GM19035 (cell line): ENCODE measurements around the gene C10orf53.

Source experiments
- ATAC-seq: cut with Tn5 transposase; IDR thresholded peaks from one replicate; pipeline ENCODE4 v1.9.1; 2021; ENCODE audit not compliant: unreplicated experiment

The C10orf53 gene, protein sequence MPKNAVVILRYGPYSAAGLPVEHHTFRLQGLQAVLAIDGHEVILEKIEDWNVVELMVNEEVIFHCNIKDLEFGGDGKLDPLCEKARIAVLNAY

DNA sequence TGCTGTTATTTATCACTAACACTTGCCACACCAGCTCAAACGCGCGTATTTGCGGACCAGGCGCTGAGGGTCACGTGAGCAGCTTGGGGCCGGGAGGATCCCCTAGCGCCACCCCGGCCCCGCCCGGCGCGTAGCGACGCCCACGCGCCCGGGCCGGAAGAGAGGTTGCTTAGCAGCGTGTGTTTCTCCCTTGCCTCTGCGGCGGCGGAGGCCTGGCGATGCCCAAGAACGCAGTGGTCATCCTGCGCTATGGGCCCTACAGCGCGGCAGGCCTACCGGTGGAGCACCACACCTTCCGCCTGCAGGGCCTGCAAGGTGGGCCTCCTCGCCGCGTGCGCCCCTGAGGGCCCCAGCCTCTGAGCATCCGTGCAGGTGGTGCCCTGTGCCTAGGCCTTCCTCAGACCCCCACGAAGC lies at the start of gene C10orf53:
Gene C10orf53, plus strand, starts transcription at position 172 of the 414 bp plus-strand sequence. Its CDS starts 47 bp downstream, at position 219.
- no peak for ATAC-seq

GRCh38 chr10:49631975-49632374 lies 47.5 kb upstream of the C10orf53 start:
- no peak for ATAC-seq

- no peak for ATAC-seq
These were observed 46.8 kb upstream of the C10orf53 start for GRCh38 chr10:49632406-49633317.

- ATAC-seq: no peak
These were observed 46.0 kb upstream of the C10orf53 start for GRCh38 chr10:49633327-49634068.

GRCh38 chr10:49634069-49634660 lies 45.3 kb upstream of the C10orf53 start:
- ATAC-seq: no peak

DNA sequence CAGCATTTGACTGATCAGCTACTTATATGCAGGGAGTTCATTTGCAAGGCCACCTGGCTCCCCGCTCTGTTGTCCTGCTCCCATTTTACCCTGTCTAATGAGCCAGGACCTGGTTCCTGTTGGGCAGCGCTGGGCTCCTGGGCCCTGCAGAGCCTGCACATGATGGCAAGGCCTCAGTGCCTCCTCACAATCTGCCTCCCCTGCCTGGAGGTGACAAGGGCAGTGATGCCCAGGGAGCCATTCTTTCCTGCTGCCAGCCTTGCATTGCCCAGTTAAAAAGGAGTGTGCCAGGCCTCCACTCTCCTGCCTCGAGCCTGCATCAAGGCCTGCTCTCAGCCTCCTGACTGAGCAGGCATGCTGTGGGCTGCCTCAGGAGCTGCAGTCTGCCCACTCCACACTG lies 37.1 kb upstream of the C10orf53 start:
- ATAC-seq: no peak

DNA sequence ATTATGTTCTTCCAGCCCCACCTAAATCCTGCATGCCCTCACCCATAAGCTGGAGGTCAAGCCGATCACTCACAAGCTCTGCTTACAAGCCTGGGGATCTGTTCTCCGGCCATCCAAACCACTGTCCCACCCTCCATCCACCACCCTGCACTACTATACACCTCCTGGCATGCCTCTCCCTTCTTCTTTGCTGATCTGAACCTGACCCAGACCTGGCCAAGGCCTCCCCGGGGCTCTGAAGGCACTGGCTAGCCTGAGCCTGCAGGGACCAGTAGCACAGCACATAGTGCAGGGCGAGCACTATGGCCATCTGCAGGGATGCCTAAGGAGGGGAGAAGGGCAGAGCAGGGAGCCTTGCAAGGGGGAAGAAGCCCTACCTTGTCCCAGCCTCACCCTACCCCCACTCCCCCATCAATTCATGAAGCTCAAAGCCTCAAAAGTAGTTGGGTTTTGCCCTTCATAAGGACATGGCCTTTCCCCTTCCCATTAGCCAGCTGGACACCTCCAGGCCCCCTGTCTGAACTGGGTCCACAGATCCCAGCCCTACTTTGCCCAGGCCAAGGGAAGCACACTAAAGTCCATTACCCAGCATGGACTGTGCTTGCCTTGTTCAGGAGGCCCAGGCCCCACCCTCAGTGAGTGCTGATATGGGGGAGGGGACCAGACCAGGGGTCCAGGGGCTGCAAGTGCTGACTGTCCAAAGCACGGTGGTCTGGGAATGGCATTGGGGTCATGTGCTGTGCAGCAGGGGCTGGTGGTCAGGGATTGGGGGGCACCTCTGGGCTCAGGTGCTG lies 36.0 kb upstream of the C10orf53 start:
- no peak for ATAC-seq

GRCh38 chr10:49644035-49644646 lies 35.3 kb upstream of the C10orf53 start:
- no peak for ATAC-seq

DNA sequence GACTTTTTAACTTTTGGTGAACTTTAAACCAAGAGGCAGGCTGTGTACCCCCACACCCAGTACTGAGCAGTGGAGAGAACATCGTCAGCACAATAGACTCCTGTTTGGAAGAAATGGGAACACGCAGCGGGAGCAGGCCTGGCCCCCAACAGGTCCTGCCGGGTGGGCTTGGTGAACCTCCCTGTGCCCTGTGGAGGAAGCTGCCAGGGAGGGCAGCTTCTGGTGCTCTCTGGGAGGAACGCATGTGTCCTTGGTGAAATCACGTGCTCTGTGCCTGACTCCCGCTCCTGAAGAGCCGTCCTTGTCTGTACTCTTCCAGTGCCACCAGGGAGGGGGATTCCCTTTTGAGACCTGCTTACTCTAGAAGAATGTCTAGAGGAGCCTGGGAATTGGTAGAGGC lies 34.0 kb upstream of the C10orf53 start:
- no peak for ATAC-seq

DNA sequence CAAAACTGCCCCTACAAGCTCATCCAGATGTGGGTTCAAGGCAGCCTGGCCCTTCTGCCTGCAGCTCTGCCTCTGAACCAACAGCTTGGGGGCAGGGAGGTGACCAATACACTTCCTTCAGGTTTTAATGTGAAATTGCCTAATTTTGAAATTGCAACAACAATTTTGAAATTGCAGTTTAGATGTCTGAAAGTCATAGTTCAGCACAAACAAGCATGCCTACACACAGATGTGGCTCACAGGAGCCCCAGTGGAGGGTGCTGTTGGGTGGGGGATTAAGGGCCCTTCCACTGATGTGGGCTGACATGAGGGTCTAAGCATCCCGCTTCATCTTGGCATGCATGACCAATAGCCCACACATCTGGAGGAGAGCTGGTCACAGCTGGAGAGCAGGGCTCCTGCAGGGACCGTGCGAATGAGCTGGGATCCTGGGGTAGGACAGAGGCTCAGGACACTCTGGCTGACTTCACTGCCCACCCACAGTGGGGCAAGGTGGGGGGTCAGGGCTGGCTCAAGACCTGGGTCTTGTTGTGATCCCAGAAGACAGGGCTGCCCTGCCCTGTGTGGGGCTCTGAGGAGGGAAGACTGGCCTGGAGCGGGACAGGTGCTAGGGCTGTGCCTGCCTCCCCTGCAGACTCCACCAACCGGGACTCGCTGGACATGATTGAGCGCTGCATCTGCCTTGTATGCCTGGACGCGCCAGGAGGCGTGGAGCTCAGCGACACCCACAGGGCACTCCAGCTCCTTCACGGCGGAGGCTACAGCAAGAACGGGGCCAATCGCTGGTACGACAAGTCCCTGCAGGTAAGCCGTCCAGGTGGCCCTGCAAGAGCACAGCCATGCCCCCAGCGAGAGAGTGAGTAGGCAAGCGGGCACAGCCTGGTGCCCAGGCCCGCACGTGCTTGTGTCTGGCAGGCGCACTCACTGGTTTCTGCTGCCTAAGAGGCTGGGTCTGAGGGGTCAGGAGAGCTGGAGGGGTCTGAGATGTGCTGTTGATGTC lies 33.3 kb upstream of the C10orf53 start:
- ATAC-seq: no peak

GRCh38 chr10:49647554-49647953 lies 31.9 kb upstream of the C10orf53 start:
- no peak for ATAC-seq

- no peak for ATAC-seq
These were observed 31.3 kb upstream of the C10orf53 start for GRCh38 chr10:49647985-49648795.

DNA sequence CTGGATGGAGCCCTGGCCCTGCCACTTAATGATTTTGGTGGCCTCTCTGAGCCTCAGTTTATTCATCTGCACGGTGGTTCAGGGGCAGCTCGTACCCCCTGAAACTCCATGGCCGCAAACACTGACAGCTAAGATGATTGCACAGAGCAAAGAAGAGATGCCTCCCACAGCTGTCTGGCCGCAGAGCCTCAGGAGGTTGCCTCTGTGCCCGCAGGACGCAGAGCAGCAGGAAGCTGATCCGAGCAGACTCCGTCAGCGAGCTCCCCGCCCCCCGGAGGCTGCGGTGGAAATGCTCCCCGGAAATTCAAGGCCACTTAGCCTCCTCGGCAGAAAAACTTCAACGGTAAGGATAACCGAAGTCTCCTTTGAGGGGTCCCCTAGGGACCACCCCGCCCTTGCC lies 30.2 kb upstream of the C10orf53 start:
- ATAC-seq: no peak

DNA sequence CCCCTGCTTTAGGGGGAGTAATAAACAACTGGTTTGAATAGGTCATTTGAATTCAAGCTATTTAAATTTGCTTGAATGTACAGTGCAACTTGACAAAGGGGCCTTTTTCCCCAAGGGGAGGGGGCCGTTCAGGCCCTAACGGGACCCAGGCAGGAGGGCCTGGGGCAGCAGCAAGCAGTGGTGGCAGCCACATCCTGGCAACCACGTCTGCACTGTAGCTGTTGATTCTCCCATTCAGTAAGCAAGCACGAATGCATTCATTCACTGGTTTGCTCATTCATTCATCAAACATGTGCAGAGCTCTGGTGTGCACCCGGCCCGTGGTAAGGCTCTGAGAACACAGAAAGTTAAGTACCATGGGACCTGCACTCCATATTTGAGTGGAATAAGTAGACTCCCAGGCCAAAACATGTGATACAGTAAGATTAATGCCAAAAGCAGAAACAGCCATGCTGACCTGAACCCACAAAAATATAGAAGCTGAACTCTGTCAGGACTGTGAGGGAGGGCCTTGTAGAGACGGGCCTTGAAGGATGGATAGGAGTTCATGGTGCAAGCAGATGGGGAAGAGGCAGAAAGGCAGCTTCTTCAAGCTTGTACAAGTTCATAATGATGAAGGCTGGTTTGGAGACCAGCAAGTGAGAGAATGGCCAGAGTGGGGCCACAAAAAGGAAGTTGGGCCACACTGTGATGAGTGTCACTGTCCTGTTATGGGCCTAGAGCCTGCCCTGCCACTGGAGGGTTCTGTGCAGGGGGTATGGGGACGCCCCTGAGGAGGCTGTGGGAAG lies 29.3 kb upstream of the C10orf53 start:
- no peak for ATAC-seq

DNA sequence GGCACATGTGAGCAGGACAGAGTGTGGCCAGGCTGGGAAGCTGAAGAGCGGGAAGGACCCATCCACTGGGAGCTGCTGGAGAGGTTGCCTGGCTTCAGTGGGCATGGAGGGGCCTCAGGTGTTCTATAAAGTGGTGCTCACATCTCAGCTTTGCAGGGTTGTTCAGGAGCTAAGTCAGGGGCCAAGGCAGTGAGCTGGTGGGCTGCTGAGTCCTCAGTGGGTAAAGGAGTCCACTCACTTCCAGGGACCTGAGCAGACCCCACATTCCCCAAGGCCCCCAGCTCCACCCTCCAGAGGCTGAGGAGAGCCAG lies 28.8 kb upstream of the C10orf53 start:
- ATAC-seq: no peak

DNA sequence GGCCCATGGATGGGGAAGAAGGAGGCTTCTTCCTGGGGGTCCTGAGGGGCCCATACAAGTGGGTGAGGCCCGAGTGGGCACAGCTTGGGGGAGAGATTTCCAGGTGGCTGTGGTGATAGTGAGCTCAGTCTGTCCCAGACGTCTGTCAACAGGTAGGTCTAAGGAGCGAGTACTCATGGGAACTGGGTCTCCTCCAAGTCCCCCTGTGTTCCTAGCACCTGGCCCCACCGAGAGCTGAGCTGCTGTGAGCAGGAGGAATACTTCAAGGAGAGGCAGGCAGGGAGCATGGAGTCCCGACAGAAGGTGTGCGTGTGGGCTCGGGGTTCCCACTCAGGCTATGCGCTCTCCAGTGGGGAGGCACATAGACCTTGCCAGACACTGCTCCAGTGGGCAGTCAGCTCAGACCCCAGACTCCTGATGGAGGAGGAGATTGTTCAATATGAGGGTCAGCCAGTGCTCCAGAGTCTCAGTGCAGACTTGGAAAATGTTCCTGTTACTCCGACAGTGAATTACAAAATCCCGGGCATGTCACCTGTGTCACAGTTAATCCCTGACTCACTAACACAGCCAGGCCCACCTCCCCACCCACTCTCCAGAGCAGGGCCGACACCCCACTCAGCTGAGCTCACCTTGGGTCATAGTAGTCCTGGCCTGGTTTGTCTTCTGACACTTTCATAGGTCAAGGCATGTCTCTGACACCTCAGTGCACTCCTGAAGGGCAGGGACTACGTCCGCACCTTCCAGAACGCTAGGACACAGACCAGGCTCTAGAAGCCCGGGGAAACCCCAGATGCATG lies 28.2 kb upstream of the C10orf53 start:
- ATAC-seq: no peak

GRCh38 chr10:49651917-49652316 lies 27.5 kb upstream of the C10orf53 start:
- ATAC-seq: no peak
